Tongue (tissue), 2 donors: ENCODE data around the gene CRELD1. TPM values are rescaled to one million over a fixed set of nuclear protein-coding genes. Genes with fewer than 3 reads are reported as not detected.

Experiments used
- DNase-seq: peaks from one replicate; pipeline ENCODE4 v3.0.0-alpha.2; 2015
- total RNA-seq: library from RNA; depleted of rRNA; stranded (reverse); fragments of >200 nt; gene quantifications from one replicate; pipeline ENCODE4 v1.2.3, GENCODE V29; 2014

CRELD1 gene
- total RNA-seq, 1 donor from 2014 or later, result 33.2 TPM

- DNase-seq, result no peak
Measured at GRCh38 chr3:9906480-9906879, 27.2 kb upstream of the CRELD1 start.

- DNase-seq, result no peak
Measured at GRCh38 chr3:9908286-9908685, 25.3 kb upstream of the CRELD1 start.

- DNase-seq, result no peak
Measured at GRCh38 chr3:9909221-9910013, 24.2 kb upstream of the CRELD1 start.

- no peak for DNase-seq
Measured at GRCh38 chr3:9911863-9912262, 21.8 kb upstream of the CRELD1 start.

GRCh38 chr3:9912294-9912935 lies 21.2 kb upstream of the CRELD1 start:
- DNase-seq, result no peak

- no peak for DNase-seq
Measured at GRCh38 chr3:9913601-9914000, 20.0 kb upstream of the CRELD1 start.

GRCh38 chr3:9914011-9914410 lies 19.6 kb upstream of the CRELD1 start:
- DNase-seq, result no peak

GRCh38 chr3:9914559-9915253 lies 18.9 kb upstream of the CRELD1 start:
- DNase-seq, result no peak

- peak; percentile 80 for DNase-seq
Measured at GRCh38 chr3:9915254-9916141, 18.1 kb upstream of the CRELD1 start.

GRCh38 chr3:9916346-9916733 lies 17.3 kb upstream of the CRELD1 start:
- no peak for DNase-seq

- DNase-seq, result peak; percentile 96
Measured at GRCh38 chr3:9916734-9917680, 16.6 kb upstream of the CRELD1 start, which contains the start of gene IL17RC. TSS of gene IL17RC (plus strand) at chr3:9917098. CDS start at chr3:9917316, 218 bp downstream.

GRCh38 chr3:9917820-9918219 lies 15.8 kb upstream of the CRELD1 start:
- DNase-seq, result no peak

GRCh38 chr3:9918261-9919038 lies 15.2 kb upstream of the CRELD1 start:
- no peak for DNase-seq

- no peak for DNase-seq
Measured at GRCh38 chr3:9928158-9928557, 5.5 kb upstream of the CRELD1 start.

- no peak for DNase-seq
Measured at GRCh38 chr3:9930804-9931418, 2.7 kb upstream of the CRELD1 start.

GRCh38 chr3:9932535-9932842 lies 1.1 kb upstream of the CRELD1 start:
- DNase-seq, result no peak

GRCh38 chr3:9932843-9933560 lies 632 bp upstream of the CRELD1 start:
- peak; percentile 74 for DNase-seq

- no peak for DNase-seq
Measured at GRCh38 chr3:9934235-9934621, 594 bp downstream of the CRELD1 start.

GRCh38 chr3:9934993-9935392 lies 1.4 kb downstream of the CRELD1 start:
- DNase-seq, result no peak
